HG02571 (cell line): Measurements from ENCODE around the gene PEPD.
"Not testable (repeated sequence)": the region's sequence is repeated elsewhere in the genome, so short reads cannot be mapped to it uniquely, and the experiment has no call there.

Source experiments
- ATAC-seq: cut with Tn5 transposase; IDR thresholded peaks from one replicate; pipeline ENCODE4 v1.9.1; 2021; ENCODE audit warnings: mild to moderate bottlenecking, moderate library complexity; ENCODE audit not compliant: unreplicated experiment

PEPD gene

DNA sequence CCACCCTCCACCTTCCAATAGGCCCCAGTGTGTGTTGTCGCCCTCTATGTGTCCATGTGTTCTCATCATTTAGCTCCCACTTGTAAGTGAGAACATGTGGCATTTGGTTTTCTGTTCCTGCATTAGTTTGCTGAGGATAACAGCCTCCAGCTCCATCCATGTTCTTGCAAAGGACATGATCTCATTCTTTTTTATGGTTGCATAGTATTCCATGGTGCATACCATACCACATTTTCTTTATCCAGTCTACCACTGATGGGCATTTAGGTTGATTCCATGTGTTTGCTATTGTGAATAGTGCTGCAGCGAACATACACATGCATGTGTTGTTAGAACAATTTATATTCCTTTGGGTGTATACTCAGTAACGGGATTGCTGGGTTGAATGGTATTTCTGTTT is 42.0 kb downstream of the PEPD start:
- ATAC-seq: not testable (repeated sequence)

DNA sequence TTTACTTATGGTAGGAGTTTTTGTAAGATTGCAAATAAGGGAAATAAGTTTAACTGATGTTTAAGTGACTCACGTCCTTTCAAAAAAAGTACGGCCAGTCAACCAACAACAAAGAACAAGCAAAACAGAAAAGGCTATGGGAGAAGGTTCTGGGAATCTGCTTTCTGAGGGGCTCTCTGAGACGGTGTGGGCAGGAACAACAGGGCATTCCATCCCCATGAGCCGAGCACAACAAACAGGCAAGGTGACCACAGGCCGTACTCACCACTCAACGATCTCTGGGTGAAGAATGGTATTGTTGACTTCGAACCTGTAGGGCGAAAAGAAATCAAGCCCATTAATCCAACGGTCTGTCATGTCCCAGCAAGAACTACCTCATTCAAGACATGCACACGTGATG is 43.8 kb downstream of the PEPD start:
- ATAC-seq: no peak

DNA sequence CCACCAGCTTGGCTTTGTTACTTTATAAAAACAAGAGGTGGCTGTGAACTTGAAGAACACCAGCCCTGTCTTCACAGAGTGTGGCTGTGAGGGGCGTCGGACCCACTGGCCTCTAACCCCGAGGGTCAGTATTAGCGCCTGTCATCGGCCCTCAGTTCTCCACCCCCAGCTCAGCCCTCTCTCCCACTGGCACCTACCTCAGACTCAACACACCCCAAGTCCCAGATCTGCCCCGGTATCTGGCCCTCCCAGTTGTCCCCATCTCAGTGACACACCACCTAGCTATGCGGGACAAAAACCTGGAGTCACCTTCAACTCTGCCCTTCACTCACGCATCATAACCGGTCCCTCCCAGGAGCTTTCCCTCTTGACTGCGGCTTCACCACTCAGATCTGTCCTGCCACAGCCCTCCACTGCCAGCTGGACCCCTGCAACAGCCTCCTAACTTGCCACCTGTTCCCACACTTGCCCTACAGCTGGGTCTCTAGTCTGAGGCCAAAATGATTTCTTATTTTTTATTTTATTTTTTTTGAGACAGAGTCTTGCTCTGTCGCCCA is 45.4 kb downstream of the PEPD start:
- ATAC-seq: no peak

DNA sequence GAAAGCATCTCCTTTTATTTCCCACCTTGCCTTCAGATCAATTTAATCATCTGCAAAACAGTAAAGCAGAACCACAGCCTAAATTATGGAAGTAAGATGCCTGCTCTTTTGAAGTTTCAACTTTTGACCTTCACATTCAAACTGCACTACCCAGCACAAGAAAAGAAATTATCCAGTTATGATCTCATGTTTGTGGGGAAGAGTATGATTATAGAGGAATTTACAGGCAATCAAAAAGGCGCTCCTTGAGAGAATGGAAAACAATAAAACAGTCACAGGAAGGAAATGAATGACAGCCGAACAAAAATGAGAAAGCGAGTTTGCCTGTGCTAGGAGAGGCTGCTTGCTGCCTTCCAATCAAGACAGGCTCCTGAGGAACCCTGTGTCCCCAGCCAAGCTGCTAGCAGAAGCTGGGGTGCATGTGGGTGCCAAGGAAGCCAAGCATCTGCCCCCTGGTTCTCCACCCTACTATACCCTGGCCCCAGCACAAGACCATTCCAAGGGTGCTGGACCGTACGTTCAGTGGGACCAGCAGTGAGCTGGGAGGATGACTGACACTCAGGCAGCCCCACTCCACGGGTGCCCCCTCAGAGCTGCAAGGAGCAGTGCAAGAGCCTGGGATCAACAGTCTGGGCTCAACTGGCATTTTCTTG is 47.8 kb downstream of the PEPD start:
- ATAC-seq: no peak

DNA sequence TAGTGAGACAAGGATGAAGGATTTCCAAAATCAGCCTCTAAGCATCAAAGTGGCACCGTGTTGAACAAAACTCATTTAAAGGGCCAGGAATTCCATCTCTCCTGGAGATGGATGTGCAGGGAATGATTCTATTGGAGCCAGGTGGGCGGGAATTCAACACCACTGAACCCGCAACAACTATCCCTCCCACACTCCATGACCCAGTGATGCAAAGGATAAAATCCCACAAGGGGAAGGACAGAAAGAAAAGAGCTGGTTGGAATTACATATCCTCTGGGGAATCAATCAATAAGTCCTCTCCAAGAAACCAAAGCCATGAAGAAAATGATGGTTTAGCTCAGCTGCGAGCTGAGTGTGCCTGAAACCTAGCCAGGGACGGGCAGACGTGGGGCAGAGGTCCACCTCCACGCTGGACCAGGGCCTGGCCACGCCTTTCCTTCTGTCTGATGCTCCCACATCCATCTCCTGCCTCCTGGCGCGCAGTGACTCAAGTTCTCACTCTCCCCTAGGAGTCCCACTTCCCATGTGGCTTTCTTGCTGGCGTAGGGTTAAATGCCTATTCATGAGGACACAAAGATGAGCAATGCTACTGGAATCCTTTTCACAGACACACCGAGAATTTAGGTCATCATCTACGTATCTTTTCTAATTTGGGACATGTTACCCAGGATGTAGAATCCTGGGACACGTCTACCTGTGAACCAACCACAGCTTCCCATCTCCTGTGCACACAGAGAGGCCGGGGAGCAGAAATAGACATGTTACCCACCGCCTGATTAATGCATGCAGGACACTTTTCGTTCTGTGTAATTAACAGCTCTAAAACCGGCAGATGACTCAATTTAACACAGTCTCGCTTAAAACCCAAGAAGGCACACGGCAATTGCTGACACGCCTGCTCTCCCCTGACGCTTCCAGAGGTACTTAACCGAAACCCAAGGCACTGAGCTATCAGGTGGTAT is 48.6 kb downstream of the PEPD start:
- no peak for ATAC-seq

DNA sequence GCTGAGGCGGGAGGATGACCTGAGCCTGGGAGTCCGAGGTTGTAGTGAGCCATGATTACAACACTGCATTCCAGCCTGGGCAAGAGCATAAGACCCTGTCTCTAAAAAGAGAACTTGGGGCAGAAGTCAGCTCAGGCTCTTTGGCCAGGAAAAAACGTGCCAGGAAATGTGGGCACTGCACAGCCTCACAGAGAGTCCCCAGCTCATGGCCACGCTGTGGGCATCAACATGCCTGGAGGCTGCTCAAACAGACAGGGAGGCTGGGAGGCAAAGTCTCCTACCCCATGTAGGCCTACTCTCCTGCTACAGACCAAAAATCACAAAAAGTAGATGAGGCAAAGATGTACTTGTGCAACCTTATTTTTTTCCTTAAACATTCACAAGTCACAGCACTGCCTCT is 49.4 kb downstream of the PEPD start:
- no peak for ATAC-seq

DNA sequence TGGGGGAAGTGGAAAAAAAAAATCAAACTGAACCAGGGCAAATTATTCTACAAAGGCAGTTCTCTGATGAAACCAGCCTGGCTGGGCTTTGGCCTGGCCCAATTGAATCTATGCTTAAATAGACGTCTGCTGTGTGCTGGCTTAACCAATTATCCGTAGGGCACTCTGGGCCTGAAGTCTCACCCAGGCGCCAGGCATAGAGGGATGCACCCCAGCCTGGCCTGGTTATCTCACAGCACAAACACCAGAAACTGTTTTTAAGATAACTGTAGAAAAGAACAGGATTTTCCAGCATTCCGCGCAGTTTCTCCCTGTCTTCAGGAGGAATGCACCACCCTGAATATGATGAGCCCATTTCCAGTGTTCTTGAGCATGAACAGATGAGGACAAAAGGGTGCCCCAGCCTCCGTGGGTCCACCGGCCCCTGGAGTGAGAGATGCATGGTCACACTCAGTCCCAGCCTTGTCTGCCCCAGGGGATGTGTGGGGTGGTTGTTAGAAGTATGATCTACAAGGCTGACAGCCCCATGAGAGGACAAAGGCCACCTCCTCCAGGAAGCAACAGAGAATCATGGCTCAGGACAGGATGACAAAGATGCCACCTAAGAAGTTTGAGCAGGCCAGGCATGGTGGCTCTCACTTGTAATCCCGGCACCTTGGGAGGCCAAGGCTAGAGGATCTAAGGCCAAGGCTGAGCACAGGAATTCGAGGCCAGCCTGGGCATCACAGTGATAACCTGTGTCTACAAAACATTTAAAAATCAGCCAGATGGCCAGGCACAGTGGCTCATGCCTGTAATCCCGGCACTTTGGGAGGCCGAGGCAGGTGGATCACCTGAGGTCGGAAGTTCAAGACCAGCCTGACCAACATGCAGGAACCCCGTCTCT is 50.2 kb downstream of the PEPD start:
- no peak for ATAC-seq

DNA sequence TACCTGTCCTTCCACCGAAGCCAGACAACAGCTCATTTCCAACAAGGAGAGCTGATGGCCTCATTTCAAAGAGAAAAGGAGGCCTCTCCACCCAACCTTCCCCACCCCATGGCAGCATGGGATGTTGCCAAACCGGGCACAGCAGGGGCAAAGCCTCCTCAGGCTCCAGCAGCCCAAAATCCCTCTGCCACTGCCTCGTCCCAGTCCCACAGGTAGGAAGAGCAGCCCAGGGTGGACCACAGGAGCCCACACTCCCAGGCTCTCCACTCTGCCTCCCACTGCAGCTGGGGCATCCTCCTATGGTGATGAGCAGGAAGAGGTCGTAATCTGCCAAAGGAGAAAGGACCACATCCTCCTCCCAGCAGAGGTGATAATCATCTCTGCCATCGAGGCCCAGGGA is 50.9 kb downstream of the PEPD start:
- no peak for ATAC-seq

DNA sequence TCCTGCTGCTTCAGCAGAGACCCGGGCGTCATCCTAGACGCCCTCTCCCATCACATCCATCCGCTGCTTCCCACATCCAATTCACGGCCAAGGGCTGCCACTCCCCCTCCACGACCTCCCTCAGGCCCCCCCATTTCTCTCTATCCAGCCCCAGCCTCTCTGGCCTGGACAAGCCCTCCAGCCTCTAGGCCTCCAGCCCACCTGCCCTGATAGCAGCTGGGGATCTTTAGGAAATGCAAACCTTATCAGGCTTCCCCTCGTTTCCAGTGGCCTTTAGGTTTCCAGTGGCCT is 51.6 kb downstream of the PEPD start:
- no peak for ATAC-seq

DNA sequence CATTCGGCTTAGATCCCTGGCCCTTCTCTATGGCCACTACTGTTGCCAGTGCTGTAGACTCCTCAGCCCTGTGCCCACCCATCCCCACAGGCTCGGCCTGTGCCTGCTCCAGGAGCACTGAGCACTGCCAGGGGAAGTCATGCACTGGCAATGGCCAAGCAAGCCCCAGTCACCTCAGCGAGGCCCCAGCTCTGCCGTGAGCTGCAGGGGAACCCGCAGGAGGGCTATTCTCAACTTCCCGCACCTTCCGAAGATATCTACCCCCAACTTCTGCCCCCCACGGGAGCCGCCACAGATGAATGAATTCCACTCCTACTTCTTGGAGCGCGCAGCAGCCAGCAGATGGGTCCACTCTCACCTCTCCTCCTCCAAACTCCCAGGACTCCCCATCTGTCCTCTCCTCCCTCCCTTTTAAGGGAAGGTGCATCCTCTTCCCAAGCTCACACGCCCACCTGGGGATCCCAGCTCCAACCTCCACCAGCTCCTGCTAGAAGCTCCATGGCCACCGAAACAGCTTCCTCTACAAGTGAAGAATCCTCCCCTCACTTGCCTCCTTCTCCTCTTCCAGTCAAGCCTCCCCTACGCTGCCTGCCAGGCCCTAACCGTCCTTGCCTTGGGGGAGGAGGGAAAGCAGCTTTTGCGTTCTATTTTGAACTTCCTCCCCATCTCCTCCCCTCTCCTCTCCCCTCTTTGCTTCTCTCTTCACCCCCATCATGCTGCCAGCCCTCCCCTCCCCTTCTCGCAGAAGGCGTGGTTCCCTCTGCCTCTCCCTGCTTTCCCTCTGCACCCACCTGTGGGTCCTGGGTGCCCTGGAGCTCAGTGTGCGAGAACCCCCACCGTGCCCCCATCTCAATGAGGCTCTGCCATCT is 52.2 kb downstream of the PEPD start:
- ATAC-seq: no peak

DNA sequence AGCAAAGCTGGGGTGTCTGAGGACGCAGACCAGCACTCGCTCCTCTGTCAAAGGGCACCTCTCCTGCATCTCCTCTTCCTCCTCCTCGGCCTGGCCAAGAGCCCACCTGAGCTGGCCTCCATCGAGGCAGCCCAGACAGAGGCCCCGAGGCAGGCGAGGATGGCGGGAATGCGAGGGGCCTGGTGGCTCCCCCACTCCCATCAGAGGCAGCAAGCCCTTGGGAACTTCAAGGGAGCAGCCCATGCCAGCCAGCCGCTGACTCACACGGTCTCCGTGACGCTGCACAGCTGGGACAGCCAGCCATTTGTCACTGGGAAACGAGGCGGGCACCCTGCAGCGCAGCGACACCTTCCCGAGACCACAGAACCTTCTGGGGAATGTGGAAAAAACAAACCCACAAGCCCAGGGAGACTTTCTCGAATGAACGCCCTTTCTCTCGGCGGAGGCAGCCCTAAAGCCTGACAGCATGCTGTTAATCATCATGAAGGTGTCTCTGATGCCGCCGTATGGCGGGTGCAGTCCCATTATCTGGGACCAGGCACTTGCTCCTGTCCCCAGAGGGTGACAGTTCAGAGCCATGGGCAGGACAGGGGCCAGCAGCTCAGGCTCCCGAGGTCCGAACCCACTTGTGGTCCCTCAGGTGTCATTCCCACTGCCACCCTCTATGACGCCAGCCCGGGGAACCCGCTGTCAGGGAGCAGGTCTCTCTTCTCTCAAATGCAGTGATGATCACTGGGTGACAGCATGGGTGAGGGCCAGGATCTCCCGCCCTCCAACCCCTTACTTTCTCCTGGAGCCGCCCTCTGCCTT is 53.0 kb downstream of the PEPD start:
- no peak for ATAC-seq

DNA sequence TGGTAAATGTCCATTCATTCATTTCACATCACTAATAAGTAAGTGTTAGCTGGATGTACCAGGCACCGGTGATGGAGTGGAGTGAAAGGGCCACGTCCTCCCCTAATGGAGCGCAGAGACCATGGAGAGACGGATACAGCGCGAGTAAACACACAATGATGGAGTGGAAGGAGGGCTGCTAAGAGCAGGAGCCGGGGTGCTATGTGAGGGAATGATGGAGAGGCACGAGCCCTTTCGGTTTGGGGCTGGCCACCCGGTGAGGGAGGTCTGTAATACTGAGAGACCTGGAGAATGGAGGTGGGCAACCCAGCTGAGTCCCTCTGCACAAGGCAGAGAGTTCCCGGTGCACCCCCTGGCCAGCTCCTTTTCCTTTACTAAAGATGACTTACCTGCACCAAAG is 53.7 kb downstream of the PEPD start:
- no peak for ATAC-seq

DNA sequence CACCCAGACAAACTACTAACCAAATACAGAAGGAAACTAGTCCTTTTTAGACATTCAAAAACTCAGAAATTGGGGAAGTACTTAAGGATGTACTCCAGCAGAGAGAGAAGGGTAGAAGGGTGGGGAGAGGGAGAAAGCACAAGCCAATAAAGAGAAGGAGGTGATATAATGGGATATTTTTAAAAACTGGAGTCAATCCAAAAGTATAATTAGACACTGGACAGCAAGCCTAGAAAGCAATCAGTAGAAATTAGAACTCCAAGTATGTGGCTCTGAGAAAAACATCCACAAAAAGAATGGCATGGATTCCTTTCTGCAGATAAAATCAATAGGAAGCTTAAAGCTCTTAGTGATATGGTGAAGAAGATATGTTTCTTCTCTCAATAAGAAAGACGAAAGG is 55.8 kb downstream of the PEPD start:
- no peak for ATAC-seq

DNA sequence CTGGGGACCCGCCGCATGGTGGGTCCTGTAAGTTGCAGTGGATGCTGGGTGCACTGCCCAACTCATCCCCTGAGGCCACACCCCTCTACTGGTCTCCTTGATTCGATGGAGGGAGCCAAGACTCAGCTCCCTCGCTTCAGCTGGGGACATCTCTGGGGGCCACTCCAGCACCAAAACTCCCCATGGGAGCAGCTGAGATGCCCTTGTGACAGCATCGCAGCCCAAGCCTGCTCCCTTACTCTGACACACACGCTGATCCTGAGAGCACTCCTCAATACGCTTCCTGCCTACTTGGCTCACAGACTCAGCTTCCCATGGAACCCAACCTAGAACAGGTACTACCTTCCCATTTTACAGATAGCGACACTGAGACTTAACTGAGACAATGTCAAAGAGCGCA is 56.2 kb downstream of the PEPD start:
- no peak for ATAC-seq

DNA sequence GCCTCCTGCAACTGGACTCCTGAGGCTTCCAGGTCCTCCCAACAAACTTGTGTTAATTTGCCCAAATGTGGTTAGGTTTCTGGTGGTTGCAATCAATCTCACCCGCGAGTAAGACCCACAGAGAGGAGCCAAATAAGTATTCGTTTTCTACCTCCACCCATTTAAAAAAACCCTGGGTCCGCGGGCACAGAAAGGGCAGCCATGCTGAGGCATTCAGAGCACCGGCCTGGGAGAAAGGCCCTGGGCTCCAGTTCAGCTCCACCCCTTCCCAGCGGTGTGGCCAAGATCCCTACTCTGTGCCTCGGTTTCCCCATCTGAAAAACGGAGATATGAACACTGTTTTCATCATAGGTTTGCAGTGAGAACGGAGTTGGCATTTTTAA is 56.9 kb downstream of the PEPD start:
- no peak for ATAC-seq

DNA sequence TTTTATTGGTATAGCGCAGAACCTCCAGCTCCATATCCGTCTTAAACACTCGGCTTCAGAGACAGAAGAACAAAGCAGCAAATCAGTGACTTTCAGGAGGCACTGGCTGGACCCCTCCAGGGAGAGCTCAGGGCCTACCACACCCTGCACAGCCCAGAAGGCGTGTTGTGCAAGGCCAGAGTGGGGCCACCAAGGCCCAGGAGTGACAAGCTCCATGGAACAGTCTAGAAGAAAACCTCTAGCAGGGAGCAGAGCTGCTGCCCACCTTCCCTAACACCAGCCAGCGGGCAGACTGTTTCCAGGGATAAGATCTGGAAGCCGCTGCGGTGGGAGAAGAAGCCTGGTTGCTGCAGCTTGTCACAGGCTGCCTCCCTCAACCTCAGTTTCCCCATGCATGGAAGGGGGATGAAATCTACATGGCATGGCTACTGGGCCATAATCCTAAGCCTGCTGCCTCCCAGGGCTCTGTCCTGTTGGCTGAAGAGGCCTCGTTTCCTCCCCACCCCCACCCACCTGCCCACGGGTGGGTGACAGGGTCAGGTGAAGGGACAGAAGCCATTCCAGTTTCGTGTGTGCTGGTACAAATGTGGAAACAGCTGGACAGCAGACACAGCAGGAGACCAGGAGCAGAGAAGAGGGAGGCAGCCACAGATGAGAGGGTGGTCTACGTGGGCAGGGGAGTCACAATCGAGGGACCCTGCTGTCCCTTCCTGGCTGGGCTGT is 57.4 kb downstream of the PEPD start:
- no peak for ATAC-seq

DNA sequence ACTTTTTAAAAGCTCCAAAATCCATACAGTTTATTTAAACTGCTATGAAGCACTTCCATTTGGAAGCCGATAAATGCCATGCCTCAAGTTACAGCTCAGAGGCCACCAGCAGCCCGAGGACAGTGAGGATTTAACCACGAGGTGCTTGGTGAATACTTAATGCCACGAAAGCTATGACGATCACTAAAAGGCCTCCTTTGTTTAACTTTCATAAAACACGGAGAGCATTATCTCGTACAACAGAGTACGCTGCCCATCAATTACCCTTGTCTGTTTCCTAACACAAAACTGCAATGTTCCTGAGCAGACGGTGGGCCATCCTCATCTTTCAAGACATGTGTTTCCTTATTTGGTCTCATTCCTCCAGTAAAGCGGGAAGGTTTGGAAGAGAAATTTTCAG is 58.4 kb downstream of the PEPD start:
- no peak for ATAC-seq

DNA sequence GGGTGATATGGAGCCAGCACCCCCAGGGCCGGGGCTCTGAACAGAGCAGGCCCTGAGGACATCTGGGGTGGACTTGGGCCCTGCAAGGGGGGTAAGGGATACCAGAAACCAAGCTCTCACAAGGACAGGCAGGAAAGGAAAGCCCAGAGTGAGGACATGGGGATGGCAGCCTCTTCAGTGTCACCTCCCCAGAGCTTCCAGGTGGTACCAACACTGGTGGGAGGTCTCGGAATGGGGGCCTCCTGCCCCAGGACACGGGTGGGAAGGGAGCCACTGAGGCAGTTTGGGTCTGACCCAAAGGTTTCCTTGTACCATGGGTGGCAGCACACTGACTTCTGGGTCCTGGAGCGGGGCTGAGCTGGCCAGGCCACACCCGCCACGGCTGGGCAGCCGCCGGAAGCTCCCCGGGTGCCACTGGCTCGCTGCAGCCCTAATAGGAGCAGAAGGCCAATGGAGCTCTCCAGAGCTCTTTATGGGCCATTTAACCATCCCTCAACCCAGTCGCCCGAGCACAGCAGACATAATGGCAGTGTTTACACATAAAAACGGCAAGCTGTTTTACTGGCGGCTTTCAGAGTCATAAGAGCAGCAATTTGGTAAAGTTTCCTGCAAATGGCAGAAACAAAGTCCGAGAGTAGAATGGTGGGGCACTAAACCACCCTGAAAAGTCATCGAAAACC is 59.3 kb downstream of the PEPD start:
- ATAC-seq: no peak
